Measurements from ENCODE around the gene TBC1D1.

The TBC1D1 gene

GRCh38 chr4:38062088-38062775 is 171.3 kb downstream of the TBC1D1 start:
- peak; percentile 49 for DNase-seq

GRCh38 chr4:38062776-38063097 is 171.9 kb downstream of the TBC1D1 start:
- no peak for DNase-seq

GRCh38 chr4:38065176-38065575 is 174.3 kb downstream of the TBC1D1 start:
- DNase-seq: no peak

- DNase-seq: no peak
Measured at GRCh38 chr4:38065900-38066299, 175.0 kb downstream of the TBC1D1 start.

- DNase-seq: no peak
Measured at GRCh38 chr4:38067499-38067898, 176.6 kb downstream of the TBC1D1 start.

GRCh38 chr4:38068107-38068506 is 177.2 kb downstream of the TBC1D1 start:
- no peak for DNase-seq

GRCh38 chr4:38069271-38069760 is 178.4 kb downstream of the TBC1D1 start:
- DNase-seq: peak; percentile 13

- no peak for DNase-seq
Measured at GRCh38 chr4:38071801-38072431, 181.0 kb downstream of the TBC1D1 start.

- no peak for DNase-seq
Measured at GRCh38 chr4:38072578-38072977, 181.7 kb downstream of the TBC1D1 start.

GRCh38 chr4:38073596-38074234 is 182.8 kb downstream of the TBC1D1 start:
- no peak for DNase-seq

- DNase-seq: no peak
Measured at GRCh38 chr4:38075370-38076152, 184.7 kb downstream of the TBC1D1 start.

GRCh38 chr4:38076153-38076669 is 185.3 kb downstream of the TBC1D1 start:
- no peak for DNase-seq

GRCh38 chr4:38077791-38078489 is 187.1 kb downstream of the TBC1D1 start:
- no peak for DNase-seq

- DNase-seq: no peak
Measured at GRCh38 chr4:38078590-38079421, 187.9 kb downstream of the TBC1D1 start.

GRCh38 chr4:38080061-38080974 is 189.4 kb downstream of the TBC1D1 start:
- no peak for DNase-seq

- DNase-seq: no peak
Measured at GRCh38 chr4:38082021-38082420, 191.1 kb downstream of the TBC1D1 start.

- no peak for DNase-seq
Measured at GRCh38 chr4:38082424-38083385, 191.8 kb downstream of the TBC1D1 start.

- DNase-seq: no peak
Measured at GRCh38 chr4:38084877-38085711, 194.2 kb downstream of the TBC1D1 start.
